GM18870 (cell line): ENCODE results near the gene MYL2.

ENCODE experiments used
- ATAC-seq: cut with Tn5 transposase; IDR thresholded peaks from one replicate; pipeline ENCODE4 v1.9.1; 2021; ENCODE audit warnings: moderate library complexity; ENCODE audit not compliant: unreplicated experiment

Gene MYL2

DNA sequence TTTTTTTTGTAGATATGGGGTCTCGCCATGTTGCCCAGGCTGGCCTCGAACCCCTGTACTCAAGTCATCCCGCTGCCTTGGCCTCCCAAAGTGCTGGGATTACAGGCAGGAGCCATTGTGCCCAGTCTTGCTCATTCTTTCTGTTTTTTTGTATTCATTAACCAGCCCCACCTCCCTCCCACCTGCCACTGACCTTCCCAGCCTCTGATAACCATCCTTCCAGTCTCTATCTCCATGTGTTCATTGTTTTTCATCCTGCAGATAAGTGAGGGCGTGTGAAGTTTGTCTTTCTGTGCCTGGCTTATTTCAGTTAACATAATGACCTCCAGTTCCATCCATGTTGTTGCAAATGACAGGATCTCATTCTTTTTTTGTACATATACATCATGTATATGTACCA lies 19.0 kb downstream of the MYL2 start:
- ATAC-seq = no peak

DNA sequence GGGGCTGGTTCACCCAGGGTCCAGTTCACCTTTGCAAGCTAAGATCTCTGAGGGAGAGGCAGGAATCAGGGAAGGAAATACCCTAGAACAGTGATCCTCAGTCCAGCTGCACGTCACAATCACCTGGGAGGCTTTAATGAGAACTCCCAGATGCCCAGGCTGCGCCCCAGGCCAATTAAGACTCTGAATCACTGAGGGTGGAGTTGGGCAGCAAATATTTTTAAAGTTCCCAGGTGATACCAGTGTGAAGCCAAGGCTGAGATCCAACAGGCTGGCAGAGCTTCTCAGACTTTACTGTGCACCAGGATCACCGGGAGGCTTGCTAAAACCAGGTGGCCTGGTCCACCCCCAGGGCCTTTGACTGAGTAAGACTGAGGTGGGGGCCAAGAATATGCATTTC lies 23.8 kb downstream of the MYL2 start:
- ATAC-seq = no peak

DNA sequence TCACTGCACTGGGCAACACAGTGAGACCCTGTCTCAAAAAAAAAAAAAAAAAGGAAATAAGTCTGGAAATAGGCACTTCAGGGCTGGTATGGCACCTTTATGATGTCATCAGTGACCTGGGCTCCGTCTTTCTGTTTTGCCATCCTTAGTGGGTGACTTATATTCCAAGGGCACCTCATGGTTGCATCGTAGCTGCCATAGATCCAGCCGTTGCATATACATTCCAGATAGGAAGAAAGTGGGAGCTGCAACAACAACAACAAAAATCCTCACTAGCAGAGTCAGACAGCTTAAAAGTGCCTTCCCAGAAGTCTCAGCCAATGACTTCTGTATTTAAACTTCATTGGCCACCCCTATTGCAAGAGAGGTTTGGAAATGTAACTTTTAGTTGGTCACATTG lies 26.4 kb downstream of the MYL2 start:
- no peak for ATAC-seq

DNA sequence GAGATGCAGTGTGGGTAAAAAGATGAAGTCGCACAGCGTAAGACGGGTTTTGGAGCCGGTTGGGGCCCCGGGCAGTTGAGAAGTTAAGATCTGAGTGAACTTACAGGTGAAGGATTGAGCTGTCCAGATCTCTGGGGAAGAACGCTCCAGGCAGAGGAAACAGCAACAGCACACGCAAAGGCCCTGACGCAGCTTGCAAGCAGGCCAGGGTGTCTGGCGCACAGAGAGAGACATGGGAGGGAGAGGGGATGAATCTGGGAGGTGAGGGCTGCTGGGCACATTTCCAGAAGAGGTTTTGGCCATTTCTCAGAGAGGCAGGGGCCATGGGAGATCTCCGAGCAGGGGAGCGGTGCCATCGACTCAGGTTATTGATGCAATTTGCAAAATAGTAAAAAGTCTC lies 31.0 kb downstream of the MYL2 start:
- no peak for ATAC-seq

DNA sequence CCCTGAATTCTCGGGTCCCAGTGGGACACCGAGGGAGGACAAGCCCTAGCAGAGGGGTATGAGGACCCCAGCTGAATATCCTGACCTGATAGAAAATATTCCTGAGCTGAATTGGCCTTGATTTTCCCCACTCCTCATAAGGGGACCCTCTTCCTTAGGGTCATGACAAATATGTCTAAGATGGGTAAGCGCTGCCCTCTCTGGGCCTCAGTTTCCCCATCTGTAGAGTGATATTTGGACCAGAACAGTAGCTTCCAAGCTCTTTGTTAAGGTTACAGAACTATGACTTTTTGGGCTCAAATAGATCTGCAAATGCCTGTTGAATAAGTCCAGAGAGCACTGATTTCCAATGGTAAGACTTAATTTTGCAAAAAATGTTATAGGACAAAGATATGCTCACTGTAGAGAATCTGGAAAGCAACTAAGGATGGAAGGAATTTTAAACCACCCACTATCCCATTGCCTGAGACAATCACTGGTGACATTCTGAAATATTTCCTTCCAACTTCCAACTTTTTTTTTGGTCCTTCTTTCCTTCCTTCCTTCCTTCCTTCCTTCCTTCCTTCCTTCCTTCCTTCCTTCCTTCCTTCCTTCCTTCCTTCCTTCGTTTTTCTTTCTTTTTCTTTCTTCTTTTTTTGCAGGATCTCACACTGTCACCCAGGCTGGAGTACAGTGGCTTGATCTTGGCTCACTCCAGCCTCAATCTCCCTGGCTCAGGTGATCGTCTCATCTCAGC lies 32.0 kb downstream of the MYL2 start:
- ATAC-seq = no peak

DNA sequence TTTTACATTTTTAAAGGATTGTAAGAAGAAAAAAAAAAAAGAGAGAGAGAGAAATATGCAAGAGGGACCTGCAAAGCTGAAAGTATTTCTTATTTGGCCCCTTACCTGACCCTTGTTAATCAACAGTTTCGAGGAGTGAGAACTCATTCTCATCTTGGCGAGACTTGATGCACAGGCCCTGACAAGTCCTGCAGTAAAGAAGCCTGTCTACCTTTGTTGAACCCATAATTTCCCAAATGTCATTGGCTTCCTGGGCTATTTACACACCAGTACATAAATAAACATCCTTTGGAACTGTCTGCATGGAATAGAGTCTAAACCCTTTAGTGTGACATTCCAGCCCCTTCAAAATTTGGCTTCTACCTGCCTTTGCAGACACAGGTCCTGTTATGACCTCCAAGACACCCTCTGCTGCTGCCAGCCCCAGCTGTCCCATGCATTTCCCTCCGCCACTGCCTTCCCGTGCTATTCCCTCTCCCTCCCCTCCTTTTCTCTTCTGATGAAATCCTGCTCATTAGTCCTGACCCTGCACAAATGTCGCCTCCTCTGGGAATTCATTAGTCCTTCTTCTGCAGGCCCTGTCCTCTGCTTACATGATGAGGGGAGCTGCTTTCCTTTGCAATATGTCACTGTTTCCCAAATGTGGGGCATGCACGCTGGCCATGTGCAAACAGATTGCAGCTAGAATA lies 35.1 kb downstream of the MYL2 start:
- ATAC-seq = no peak

DNA sequence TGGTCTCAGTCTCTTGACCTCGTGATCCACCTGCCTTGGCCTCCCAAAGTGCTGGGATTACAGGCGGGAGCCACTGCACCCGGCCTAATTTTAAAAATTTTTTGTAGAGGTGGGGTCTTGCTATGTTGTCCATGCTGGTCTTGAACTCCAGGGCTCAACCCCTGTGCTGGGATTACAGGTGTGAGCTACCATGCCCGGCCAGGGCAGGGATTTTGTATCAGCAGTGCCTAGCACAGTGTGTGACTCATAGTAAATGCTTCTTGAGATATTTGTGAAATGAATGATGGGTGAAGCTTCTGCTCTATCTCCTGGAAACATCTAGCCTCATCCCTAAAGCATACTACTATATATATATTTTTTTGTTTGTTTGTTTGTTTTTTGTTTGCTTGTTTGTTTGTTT lies 37.1 kb downstream of the MYL2 start:
- ATAC-seq = no peak

DNA sequence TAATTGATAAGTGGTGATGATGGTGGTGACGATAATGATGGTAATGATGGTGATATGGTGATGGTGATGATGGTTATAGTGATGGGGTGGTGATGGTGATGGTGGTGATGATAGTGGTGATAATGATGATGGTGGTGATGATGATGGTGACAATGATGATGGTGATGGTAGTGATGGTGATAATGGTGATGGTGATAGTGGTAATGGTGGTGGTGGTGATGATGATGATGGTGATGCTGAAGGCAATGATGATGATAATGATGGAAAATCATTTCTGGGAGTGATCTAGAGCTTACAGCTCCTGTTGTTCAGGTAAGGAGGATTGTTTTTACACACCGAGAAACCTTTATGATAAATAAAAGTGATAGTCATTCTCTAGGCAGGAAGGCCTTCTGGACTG lies 39.7 kb downstream of the MYL2 start:
- no peak for ATAC-seq

DNA sequence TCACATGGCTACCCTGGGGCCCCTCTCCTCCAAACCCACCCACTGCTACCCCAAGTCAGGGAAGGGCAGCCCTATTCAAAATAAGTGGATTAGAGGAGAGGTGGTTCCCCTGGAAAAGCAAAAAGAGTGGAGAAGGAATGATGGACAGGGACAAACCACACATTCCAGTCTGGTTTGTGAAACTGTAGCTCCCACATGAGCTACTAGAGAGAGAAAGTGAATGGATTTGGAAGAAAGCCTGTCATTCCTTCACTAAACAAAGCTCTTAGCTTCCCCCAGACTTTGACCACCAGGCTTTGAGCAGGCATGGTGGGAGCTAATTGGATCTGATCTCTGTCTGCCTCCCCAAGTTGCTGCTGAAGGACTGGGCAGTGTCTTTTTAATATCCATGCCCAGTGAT lies 45.6 kb downstream of the MYL2 start:
- no peak for ATAC-seq

DNA sequence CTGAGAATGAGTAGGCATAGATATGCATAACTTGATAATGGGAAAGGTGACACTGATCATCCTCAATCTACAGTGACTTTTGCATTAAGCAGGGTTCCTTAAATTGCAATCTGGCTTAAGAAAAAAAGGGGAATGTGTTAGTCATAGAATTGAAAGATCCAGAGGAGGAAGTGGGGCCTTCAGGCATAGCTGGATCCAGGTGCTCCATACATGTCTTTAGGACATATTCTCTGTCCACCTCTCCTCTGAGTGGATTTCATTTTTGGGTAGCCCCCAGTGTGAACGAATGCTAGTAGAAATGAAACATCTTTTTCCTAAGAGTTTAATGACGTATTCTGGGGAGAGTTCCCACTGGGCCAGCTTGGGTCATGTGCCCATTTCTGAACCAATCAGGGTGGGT lies 46.0 kb downstream of the MYL2 start:
- no peak for ATAC-seq

DNA sequence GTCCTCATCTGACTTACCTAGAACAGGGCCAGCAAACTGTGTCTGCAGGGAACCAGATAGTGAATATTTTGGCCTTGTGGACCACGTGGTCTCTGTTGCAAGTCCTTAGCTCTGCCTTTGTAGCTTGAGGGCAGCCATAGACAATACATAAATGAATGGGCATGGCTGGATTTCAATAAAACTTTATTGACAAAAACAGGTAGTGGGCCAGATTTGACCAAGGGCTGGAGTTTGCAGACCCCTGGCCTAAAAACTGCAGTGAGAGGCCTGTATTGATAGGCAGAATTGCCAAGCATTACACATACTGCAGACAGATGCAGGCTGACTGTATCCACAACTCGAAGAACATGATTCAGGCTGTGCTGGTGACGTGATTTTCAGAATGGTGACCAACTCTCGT lies 48.3 kb downstream of the MYL2 start:
- ATAC-seq = no peak

DNA sequence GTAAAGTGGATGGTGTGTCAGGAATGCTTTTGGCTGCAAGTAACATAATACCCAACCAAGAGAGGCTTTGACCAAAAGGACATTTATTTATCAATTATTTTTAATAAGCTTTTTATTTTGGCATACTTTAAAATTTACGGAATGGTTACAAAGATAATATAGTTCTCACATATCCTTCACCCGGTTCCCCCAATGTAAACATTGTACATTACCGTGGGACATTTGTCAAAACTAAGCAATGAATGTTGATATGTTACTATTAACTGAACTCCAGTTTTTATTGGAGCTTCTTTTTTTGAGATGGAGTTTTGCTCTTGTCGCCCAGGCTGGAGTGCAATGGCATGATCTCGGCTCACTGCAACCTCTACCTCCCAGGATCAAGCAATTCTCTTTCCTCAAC lies 50.6 kb downstream of the MYL2 start:
- ATAC-seq = no peak

DNA sequence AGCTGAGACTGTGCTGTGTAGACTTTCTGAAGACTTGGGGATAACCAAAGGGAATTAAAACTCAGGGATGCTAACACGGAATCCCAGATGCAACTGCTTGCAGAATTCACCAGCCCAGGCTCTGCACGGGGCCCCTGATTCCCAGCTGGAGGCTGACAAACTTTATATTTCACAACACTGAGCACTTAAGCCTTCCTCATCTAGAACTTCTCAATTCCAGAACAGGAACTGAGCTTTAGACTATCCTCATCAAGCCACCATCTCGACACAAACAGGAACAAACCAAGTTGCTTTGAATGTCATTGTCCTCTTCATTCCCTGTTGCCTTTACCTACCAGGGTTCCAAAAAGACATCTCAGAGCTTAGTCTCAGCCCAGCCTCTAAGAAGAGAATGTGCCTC lies 51.4 kb downstream of the MYL2 start:
- ATAC-seq = no peak

DNA sequence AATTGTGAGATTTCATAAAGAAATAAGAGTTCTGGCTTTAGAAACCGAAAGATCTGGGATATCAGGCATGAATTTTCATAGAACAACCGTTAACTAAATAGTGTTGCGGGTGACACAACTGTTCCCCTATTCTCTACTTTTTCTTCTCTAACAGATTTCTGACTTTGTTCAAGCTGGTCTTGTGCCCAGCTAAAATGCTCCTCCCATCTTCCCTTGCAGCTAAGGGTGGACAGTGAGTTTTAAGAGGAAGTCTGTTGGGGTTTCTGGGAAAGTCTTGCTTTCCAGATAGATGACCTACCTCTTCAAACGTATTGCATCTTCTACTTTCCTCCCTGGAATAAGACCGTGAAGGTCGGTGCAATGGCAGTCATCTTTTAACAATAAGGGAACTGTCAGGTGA lies 54.9 kb downstream of the MYL2 start:
- no peak for ATAC-seq

DNA sequence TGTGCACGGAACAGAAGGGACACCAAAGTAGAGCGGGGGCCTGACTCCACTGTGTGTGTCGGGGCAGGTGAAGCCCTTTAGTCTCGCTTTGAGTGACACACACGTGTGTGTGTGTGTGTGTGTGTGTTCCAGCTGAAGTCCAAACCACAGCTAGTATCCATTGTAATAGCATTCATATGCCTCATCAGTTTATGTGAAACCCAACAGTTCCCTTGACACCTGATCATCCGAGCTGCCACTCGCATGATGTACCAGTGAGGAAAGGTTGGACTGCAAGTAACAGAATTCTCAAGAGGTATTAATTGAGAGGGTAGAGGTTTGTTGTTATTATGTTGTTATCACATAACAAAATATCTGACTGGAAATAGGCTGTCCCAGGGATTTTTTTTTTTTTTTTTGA lies 57.2 kb downstream of the MYL2 start:
- ATAC-seq = no peak

DNA sequence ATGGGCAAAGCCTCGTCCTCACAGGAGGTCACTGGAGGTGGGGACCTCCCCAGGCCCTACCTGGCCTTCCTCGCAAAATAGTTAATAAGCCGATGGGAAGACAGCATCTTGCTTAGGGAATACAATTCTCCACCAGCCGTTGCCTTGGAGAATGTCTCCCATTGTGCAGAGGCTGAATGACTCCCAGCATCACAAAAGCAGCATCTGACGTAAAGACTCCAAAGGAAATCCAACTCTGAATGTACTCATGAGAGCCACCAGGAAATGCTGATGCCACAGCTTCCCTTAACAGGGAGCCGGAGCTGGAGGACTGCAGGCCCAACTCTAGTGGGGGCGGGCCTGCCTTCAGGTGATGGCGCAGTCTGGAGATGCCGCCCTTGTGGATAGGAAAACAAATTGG lies 58.0 kb downstream of the MYL2 start:
- no peak for ATAC-seq

DNA sequence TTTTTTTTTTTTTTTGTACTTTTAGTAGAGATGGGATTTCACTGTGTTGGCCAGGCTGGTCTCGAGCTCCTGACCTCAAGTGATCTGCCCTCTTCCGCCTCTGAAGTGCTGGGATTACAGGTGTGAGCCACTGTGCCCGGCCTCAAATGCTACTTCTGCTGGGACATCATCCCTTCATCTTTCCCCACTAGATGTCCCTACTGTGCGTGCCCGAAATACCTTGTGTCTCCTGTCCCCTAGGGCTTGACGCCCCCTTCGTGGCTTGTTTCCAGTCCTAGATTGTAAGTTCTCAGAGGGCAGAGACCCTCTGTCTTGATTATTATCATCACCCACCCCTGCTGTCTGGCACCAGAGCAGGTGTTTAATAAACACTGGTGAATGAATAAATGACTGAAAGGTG lies 58.6 kb downstream of the MYL2 start:
- ATAC-seq = no peak
